Measurements from ENCODE around the gene TWSG1.
A peak's percentile ranks its signal among the peaks of the same experiment; 100 is the strongest.

The TWSG1 gene

DNA sequence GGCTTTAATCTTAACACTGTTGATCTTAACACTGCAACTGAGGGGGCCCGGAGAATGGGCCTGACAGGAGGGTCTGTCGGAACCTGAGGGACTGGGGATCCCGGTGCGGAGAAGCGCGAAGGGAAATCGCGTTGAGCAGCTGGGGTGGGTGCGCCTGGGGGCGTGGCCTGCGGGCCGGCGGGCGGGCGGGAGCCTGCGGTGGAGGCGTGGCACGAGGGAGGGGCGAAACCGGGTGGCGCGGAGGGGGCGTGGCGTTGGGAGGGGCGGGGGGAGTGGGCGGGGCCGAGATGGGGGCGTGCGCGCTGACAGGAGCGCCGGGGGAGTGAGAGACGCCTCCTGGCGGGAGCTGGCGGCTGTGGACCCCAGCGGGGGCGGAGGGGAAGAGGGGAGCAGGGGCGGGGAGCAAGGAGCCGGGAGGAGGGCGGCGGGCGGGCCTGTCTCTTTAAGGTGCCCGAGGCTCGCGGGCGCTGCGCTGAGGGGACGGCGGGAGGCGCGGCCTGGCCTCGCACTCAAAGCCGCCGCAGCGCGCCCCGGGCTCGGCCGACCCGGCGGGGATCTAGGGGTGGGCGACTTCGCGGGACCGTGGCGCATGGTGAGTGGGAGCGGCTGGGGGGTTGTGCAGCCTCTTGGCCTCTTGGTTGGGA, at the start of gene TWSG1:
Gene TWSG1 (plus strand): TSS at position 445 of the 644 bp plus-strand sequence. CDS start 2,457 bp downstream, outside the sequence.
- DNase-seq (ENCODE audit: low spot score), result peak; percentile 100

DNA sequence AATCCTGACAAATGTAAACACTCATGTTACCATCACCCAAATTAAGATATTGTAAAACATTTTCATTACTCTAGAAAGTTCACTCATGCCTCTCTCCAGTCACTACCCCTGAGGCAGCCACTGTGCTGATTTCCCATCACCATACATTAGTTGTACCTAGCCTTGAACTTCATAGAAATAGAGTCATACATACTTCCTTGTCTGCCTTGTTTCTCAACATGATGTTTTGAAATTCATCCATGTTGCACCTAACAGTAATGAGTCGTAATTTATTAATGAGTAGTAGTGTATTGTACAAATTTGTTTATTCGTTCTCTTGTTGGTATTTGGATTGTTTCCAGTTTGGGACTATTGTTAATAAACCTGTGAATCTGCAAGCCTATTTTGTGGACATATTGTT, 49.0 kb upstream of the TWSG1 start:
- no peak for DNase-seq (ENCODE audit: low spot score)

DNA sequence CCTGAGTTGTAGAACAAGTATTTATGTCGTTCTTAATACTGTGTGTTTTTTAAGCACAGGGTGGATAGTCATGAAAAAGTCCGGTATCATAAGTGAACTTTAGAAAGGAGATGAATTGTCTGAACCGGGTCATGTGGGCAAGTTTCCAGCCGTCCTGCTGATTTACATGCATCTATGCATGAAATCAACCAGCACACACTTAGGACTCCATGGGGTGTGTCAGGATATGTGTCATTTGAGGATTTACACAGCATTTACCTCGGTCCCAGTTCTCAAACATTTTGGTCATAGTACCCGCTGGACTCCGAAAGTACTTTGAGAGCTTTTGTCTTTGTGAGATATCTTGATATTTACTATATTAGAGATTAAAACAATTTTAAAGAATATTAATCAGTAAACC, 47.5 kb upstream of the TWSG1 start:
- no peak for DNase-seq (ENCODE audit: low spot score)

DNA sequence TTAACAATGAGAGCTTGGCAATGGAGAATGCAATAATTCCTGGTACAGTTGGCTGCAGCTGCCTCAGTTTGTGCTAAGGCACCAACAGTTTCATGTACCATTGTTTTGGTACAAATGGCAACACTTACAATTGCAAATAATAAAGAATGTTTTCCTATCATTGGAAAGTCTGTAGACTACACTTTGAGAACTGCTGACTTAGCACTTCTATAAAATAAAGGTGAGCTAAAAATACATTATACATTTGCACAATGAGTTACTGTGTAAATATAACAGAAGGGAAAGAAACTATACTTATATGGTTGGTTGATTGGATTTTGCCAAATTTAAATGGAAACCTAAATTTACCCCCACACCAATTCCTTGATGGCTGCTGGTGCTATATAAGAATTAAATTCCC, 44.9 kb upstream of the TWSG1 start:
- DNase-seq (ENCODE audit: low spot score), result no peak

DNA sequence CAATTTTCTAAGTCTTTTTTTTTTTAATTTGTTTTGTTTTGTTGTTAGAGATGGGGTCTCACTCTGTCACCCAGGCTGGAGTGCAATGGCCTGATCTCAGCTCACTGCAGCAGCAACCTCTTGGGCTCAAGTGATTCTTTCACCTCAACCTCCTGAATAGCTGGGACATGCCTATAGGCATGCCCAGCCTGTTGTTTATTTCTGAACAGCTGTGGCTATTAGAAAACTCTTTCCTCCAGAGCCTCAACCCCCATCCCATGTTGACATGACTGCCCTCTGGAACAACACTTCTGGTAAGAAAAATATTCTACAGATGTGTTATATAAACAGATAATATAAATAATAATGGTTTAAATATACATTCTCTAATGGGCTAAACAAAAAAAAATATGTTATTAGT, 44.4 kb upstream of the TWSG1 start:
- DNase-seq (ENCODE audit: low spot score), result no peak

DNA sequence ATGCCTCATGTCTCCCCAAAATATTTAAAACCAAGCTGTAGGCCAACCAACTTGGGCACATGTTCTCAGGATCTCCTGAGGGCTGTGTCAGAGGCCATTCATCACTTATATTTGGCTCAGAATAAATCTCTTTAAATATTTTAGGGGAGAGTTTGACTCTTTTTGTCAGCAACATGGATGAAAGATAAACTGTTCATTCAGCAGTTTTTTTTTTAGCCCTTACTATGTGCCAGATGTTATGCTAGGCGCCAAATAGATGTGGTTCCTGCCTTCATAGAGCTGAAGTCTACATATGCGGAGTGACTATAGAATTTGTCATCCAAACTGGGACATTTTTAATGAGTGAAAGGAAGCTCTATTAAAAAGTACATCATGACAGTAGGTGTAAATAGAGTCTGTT, 42.5 kb upstream of the TWSG1 start:
- no peak for DNase-seq (ENCODE audit: low spot score)

DNA sequence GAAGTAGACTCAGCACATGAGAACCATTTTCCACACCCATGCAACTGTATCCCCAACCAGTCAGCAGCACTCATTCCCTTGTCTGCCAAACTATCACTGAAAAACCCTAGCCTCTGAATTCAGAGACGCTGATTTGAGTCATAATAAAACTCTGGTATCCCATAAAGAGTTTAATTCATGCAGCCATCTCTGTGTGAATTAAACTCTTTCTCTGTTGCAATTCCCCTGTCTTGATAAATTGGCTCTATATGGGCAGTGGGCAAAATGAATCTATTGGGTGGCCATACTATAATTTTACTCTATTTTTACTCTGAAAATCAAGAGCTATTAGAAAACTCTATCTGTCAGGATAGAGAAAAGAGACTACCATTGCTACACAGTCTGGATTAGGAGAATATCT, 40.6 kb upstream of the TWSG1 start:
- no peak for DNase-seq (ENCODE audit: low spot score)

DNA sequence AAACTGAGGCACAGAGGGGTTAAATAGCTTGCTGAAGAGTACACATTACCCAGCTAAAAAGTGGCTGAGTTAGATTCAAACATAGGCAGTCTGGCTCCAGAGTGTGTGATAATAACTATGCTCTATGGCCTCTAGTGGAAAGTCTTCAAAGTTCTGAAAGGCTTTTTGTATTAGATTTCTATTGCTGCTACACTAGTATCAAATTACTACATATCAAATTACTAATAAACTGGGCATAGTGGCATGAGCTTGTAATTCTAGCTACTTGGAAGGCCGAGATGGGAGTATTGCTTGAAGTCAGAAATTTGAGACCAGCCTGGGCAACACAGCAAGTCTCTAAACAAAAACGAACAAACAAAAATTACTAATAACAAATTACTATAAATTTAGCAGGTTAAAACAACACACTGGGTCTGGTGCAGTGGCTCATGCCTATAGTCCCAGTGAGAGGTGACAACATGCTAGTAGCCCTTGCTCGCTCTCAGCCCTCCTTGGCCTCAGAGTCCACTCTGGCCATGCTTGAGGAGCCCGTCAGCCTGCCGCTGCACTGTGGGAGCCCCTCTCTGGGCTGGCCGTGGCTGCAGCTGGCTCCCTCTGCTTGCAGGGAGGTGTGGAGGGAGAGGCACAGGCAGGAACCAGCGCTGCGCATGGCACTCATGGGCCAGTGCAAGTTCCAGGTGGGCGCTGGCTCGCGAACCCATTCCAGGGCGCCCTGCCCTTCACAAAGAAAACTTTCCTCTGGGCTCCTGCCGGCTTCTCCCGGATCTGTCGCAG, 38.2 kb upstream of the TWSG1 start:
- no peak for DNase-seq (ENCODE audit: low spot score)

DNA sequence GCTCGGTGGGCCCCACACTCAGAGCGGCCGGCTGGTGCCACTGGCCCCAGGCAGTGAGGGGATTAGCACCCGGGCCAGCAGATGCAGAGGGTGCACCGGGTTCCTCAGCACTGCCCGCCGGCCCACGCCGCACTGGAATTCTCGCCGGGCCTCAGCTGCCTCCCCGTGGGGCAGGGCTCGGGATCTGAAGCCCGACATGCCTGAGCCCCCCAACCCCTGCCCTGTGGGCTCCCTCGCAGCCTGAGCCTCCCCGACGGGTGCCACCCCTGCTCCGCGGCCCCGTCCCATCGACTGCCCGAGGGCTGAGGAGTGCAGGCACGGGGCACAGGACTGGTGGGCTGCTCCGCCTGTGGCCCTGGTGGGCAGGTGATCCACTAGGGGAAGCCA, 37.6 kb upstream of the TWSG1 start:
- no peak for DNase-seq (ENCODE audit: low spot score)

DNA sequence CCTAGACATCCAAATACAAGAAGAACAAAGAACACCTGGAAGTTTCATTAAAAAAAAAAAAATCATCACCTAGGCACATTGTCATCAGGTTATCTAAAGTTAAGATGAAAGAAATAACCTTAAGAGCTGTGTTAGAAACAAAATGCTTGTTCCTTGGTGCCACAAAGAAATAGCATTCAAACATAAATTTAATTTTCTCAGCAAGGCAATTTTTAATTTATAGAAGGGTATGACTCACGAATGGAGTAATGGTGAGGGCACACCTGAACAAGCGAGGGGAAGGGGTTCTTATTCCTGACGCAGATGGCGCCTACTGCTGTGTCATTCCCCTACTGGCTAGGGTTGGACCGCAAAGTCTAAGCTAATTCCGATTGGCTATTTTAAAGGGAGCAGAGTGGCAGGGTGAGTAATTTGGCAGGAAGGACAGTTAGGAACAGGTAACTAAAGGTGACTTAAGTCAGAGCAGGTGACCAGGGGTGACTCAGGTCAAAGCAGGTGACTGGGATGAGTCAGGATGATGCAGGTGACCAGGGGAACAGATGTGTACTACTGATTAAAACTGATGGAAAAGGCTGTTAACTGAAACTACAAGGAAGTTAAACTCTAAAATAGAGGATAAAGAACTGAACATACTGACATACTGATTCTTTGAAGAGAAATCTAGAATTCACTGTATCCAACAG, 30.0 kb upstream of the TWSG1 start:
- DNase-seq (ENCODE audit: low spot score), result no peak

DNA sequence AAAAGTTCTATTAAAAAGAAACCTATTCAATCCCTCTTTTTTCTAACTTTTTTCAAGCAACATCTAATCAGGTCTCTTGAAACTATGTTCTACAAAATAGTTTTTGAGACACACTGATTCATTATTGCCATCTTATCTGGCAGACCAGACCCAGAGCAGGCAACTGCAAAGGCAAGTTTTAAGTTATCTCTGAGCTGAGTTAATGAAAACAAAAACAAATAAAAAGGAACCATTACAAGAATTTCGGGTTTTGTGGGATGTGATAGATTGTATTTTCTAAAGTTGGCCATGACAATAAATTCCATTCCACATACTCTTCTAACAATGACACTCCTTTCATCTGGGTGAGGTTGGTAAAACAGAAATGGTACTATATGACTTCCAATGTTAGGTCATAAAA, 15.2 kb upstream of the TWSG1 start:
- no peak for DNase-seq (ENCODE audit: low spot score)

DNA sequence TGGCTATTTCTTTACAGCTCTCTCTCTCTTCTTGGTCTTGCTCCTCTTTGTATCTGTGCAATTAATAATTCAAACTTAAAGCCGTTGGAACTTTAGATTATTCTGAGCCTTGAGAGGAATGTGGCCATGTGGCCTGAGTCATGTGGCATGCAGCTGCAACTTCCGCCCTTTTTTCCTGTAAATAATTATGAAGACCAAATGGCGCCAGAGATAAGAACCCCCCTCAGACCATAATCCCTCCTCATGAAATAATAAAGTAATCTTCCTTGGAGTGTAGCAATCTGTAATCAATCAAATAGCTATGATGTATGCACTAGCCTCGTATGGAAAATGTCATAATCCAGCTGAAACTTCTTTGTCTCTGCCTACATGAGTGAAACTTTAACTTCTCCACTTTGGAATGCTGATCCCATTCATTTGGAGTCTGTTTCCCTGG, 13.5 kb upstream of the TWSG1 start:
- no peak for DNase-seq (ENCODE audit: low spot score)

DNA sequence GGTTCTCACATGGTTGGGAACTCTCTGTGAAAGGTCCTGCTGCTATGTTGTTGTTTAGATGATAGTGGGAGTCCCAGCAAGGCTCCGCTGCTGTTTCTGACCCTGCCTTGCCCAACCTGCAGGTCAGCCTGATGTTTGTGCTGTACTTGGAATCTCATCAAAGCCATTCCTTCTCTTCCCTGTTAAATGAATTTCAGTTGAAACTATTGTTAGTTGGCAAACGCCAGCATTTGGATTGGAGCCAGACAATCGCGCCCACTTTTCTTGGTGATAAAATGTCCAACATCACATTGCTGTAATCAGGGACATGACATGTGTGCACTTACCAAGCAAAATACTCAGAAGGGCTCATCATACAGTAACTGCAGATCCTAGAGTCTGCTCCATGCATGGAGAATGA, 12.8 kb upstream of the TWSG1 start:
- no peak for DNase-seq (ENCODE audit: low spot score)

DNA sequence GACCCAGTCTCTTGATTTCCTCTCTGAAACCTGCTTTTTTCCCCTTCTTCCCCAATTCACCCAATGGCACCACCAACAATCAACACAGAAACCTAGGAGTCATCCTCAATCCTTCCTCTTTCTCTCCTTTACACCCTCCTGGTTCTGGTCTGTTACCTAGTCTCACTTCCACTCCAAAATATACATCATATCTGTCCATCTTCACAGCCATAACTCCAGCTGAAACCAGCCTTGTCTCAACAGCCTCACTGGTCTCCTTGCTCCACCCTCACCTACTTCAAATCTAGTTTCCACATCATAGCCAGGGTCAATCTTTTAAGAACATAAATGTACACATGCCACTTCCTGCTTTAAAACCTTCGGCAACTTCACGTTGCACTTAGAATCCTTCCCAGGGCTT, 11.8 kb upstream of the TWSG1 start:
- no peak for DNase-seq (ENCODE audit: low spot score)

DNA sequence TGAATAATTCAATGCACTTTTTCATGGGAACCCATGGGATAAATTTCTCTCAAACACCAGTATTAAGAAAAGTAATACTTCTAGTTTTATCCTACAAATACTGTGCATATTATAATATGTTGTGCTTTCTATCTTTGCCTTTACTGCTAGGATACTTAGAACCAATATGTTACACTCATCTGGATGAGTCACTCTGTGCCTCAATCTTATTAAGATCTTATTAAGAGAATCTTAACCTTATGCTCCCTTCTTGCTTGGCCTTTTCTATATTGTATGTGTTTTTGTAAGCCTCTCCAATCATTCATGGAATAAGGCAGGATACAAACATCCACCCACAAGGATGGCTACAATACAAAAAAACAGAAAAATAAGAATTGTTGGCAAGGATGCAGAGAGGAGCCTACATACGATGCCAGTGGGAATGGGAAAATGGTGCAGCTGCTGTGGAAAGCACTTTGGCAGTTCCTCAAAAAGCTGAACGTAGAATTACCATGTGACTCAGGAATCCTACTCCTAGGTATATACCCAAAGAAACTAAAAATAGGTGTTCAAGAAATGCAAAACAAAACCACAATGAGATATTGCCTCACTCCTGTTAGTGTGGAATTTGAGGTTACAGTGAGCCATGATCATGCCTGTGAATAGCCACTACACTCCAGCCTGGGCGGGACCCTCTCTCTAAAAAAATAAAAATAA, 10.7 kb upstream of the TWSG1 start:
- DNase-seq (ENCODE audit: low spot score), result no peak

DNA sequence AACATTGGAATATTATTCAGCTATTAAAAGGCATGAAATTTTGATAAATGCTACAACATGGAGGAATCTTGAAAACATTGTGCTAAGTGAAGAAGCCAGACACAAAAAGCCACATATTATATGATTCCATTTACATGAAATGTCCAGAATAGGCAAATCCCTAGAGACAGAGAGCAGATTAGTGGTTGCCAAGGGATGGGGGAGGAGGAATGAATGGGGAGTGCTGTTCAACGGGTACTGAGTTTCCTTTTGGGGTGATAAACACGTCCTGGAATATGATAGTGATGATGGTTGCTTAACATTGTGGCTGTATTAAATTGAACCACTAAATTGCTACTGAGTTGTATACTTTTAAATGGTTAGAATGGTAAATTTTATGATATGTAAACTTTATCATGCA, 8.9 kb upstream of the TWSG1 start:
- DNase-seq (ENCODE audit: low spot score), result no peak

DNA sequence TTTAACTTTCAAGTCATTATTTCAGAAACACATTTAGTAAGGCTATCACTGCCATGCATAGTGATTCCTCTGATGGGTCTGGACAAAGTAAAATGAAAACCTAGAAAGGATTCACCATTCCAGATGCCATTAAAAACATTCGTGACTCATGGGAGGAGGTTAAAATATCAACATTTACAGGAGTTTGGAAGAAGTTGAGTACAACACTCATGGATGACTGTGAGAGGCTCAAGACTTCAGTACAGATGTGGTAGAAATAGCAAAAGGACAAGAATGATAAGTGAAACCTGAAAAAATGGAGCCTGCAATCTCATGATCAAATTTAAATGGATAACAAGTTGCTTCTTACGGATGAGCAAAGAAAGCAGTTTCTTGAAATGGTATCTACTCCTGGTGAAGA, 5.8 kb upstream of the TWSG1 start:
- no peak for DNase-seq (ENCODE audit: low spot score)

DNA sequence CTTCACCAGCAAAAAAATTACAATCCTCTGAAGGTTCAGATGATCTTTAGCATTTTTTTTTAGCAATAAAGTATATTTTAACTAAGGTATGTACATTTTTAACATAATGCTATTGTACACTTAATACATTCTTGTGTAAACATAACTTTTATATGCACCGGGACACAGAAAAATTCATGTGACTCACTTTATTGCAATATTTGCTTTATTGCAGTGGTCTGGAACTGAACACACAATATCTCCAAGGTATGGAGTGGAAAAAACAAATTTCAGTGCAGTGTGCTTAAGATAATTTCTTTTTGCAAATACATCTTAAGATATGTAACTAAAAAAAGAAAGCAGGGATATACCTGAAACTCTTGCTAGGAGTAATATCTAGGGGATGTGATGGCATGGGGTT, 5.1 kb upstream of the TWSG1 start:
- no peak for DNase-seq (ENCODE audit: low spot score)

DNA sequence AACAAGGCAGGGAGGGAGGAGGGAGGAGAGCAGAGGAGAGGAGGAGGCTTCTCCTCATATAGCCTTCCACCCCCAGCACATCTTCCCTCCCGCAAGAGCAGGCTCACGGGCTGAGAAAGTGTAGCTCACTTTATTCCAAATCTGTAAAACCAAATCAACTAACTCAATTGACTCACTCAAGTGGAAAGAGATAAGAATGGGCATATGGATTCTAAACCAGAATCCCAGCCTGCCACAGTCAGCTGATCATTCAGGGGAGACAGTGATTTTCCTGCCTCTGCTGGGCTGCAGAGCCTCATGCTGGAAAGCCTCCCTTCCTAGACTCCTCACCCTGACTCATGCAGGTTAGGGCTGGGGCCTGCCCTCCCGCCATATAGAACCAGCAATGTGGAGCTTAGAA, 4.2 kb upstream of the TWSG1 start:
- no peak for DNase-seq (ENCODE audit: low spot score)

DNA sequence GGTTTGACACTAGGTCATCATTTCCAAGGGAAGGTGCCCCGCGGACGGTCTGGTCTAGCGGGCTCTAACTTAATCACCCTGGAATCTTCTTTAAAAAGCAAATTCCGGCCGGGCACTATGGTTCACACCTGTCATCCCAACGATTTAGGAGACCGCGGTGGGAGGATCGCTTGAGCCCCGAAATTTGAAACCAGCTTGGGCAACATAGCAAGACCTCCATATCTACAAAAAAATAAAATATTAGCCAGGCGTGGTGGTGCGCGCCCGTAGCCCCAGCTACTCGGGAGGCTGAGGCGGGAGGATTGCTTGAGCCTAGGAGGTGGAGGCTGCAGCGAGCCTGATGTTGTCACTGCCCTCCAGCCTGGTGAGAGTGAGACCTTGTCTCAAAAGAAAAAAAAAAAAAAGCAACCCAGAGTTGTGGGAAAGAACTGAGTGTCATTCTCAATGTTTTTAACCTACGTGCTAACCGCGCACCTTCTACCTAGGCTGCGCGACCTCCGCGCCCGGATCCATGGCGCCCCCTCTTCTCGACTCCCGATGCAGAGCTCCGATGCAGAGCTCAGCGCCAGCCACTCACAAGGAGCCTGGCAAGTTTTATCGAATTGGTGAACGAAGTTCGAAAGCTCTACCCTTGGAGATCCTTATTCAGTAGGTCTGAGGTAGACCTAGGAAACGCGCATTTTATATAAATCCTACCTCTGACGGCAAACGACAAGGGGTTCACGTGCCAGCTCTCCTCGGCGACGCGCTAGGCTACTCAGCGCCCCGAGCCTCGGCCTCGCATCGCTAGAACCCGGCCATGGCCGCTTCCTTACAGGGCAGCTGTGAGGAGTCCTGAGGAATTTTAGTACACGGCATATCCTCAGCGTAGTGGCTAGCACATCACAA, 888 bp upstream of the TWSG1 start:
- DNase-seq (ENCODE audit: low spot score), result no peak

DNA sequence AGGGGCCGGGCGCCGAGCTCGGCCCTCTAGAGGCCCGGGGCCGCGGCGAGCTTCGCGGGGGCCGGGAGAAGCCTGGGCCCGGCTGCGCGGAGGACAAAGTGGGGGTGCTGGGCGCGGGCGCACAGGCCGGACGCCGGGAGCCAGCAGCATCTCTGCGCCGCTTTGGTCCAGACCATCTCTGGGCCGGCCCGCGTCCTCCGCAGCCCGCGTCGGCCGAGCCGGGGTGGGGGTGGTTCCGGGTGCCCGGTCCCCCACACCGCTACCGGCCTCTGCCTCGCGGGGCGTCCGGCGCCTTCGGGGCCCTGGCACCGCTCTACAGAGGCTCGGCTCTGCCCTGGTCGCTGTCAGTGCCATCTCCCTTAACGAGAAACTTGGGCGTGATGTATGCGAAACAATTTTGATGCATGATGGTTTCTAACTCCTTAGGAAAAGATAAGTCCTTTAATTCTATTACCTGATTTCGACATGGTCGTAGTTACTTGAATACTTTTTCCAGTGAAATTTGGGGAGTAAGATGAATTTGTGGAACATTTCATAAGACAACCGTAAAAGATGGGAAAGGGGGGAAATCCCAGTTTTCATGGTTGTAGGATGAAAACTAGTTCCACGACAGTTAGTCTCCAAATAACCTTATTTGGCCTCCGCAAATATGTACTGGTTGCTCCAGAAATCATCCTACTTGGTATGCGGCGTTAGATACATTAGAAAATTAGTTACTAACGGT, 562 bp downstream of the TWSG1 start:
- DNase-seq (ENCODE audit: low spot score), result peak; percentile 84

All from D341Med (cell line).